Tibial artery (tissue), 4 donors: Measurements from ENCODE around the gene LIX1.

Source experiments
- DNase-seq, 2 donors: peaks; one replicate each; pipeline ENCODE4 v3.0.0-alpha.2; 2019
- H3K27ac ChIP-seq, 2 donors: fragments of 200-600 bp; sonication (generic) in 1 of 2; 1 replicate in 1 of 2; 2 replicates in 1 of 2; pipeline ENCODE4 v1.5.1; 2018 to 2019; ENCODE audit warnings: mild to moderate bottlenecking in 1 of 2
- H3K27me3 ChIP-seq, 2 donors: fragments of 200-600 bp; sonication (generic) in 1 of 2; one replicate each; pipeline versions ENCODE4 v1.5.1 to v1.6.0; 2016 to 2019
- H3K36me3 ChIP-seq, 3 donors: fragments of 200-600 bp; sonication (generic) in 2 of 3; one replicate each; pipeline ENCODE4 v1.5.1; 2016 to 2019; ENCODE audit warnings: mild to moderate bottlenecking in 2 of 3
- H3K4me1 ChIP-seq, 4 donors: fragments of 200-600 bp; sonication (generic) in 2 of 4; 1 replicate in 3 of 4; 2 replicates in 1 of 4; pipeline ENCODE4 v1.5.1; 2016 to 2019
- H3K4me3 ChIP-seq, 2 donors: fragments of 200-600 bp; sonication (generic) in 1 of 2; 1 replicate in 1 of 2; 2 replicates in 1 of 2; pipeline ENCODE4 v1.5.1; 2018 to 2019; ENCODE audit warnings: mild to moderate bottlenecking in 2 of 2
- H3K9me3 ChIP-seq, 3 donors: fragments of 200-600 bp; sonication (generic) in 1 of 3; one replicate each; pipeline ENCODE4 v1.5.1; 2016 to 2019
- CTCF ChIP-seq, 2 experiments: fragments of 200-600 bp in 1 of 2; fragments of 450-650 bp in 1 of 2; IDR thresholded peaks; one replicate each; pipeline ENCODE4 v1.5.1; 2017 to 2019; ENCODE audit warnings: antibody characterized with exemption in 2 of 2, mild to moderate bottlenecking in 1 of 2, moderate library complexity in 1 of 2
- intact Hi-C: fragments of 100-400 bp; cut with DNase I; formaldehyde crosslinking; loops from one replicate; pipeline ENCODE4 v1.15.0; 2023; ENCODE audit warnings: low total_unique reads

LIX1 gene

GRCh38 chr5:97121848-97122247 lies 20.6 kb downstream of the LIX1 start:
- no peaks in the 10 kb centered on the region for H3K4me1 ChIP-seq
- H3K9me3 ChIP-seq, result no peaks in the 10 kb centered on the region
- no peak overlapping the region for H3K27ac ChIP-seq
- intact Hi-C loops, result no loop called here
- H3K36me3 ChIP-seq, result no peaks in the 10 kb centered on the region
- no peak for DNase-seq
- no peak overlapping the region for H3K4me3 ChIP-seq
- no peaks in the 10 kb centered on the region for H3K27me3 ChIP-seq
- TF ChIP-seq CTCF (IDR thresholded peaks at IDR 0.05), result no peak

- Histone ChIP-seq H3K9me3 (no peaks in the 10 kb centered on the region), H3K4me1 (no peaks in the 10 kb centered on the region), H3K27me3 (no peaks in the 10 kb centered on the region), H3K36me3 (no peaks in the 10 kb centered on the region), H3K4me3 (no peak overlapping the region), H3K27ac (no peak overlapping the region)
- intact Hi-C loops, result no loop called here
- no peak for TF ChIP-seq CTCF (IDR thresholded peaks at IDR 0.05)
- no peak for DNase-seq
These were observed 22.2 kb downstream of the LIX1 start for GRCh38 chr5:97120195-97120594.

GRCh38 chr5:97119007-97119390 lies 23.4 kb downstream of the LIX1 start:
- Histone ChIP-seq H3K27me3 (no peaks in the 10 kb centered on the region), H3K27ac (no peak overlapping the region), H3K9me3 (no peaks in the 10 kb centered on the region), H3K4me1 (no peaks in the 10 kb centered on the region), H3K4me3 (no peak overlapping the region), H3K36me3 (no peaks in the 10 kb centered on the region)
- no peak for TF ChIP-seq CTCF (IDR thresholded peaks at IDR 0.05)
- intact Hi-C loops, result no loop called here
- DNase-seq, result no peak

GRCh38 chr5:97118261-97119006 lies 24.0 kb downstream of the LIX1 start:
- H3K9me3 ChIP-seq, result no peaks in the 10 kb centered on the region
- H3K4me3 ChIP-seq, result no peak overlapping the region
- intact Hi-C loops, result no loop called here
- DNase-seq, result no peak
- H3K36me3 ChIP-seq, result no peaks in the 10 kb centered on the region
- H3K4me1 ChIP-seq, result no peaks in the 10 kb centered on the region
- H3K27me3 ChIP-seq, result no peaks in the 10 kb centered on the region
- H3K27ac ChIP-seq, result no peak overlapping the region
- no peak for TF ChIP-seq CTCF (IDR thresholded peaks at IDR 0.05)

DNA sequence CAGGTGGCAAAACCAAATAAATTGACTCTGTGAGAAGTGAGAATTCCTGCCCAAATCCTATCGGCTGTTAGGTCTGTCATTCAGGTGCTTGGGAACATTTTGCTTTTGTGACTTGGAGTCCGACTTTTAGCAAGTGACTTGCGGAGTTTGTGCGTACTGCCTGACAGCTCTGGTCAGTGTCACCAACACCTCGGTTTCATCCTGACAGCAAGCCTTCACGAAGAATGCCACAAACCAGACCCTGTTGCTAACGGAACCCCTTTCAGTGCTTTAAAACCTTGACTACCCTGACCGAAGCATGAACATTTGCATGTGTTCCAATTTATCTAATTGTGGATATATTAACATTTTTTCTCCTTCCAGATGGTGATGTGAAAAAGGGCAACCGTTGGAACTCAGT lies 26.5 kb downstream of the LIX1 start:
- Histone ChIP-seq H3K4me3 (no peak overlapping the region), H3K27ac (no peak overlapping the region), H3K36me3 (no peaks in the 10 kb centered on the region), H3K9me3 (no peaks in the 10 kb centered on the region), H3K27me3 (peaks cover 0 to under 1% of the 10 kb centered on the region in 2 donors), H3K4me1 (no peaks in the 10 kb centered on the region)
- DNase-seq, result no peak
- intact Hi-C loops, result no loop called here
- no peak for TF ChIP-seq CTCF (IDR thresholded peaks at IDR 0.05)

DNA sequence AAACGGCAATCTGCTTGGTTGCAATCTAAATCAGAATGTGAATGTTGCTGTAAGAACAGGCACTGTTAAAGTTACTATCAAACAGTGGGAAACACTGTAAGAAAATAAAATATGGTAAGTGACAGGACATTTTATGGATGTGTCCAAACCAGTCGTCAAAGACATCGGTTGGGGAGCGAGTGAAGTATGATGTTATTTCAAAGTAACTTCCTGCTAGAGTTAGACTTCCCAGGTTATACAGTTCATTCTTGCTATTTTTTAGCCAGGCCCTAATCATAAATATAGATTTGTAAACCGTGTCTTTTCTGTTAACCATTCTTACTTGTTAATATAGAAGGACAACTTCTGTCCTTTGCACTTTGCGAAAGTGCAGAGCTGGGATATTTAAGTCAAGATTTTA lies 30.2 kb downstream of the LIX1 start:
- Histone ChIP-seq H3K9me3 (no peaks in the 10 kb centered on the region), H3K36me3 (no peaks in the 10 kb centered on the region), H3K27ac (no peak overlapping the region), H3K27me3 (peaks cover 0 to 5% of the 10 kb centered on the region in 2 donors), H3K4me3 (no peak overlapping the region), H3K4me1 (no peaks in the 10 kb centered on the region)
- intact Hi-C loops, result no loop called here
- DNase-seq, result no peak
- no peak for TF ChIP-seq CTCF (IDR thresholded peaks at IDR 0.05)
